GM18867 (cell line): ENCODE measurements around the gene PDE9A.

Experiments
- ATAC-seq: cut with Tn5 transposase; IDR thresholded peaks from one replicate; pipeline ENCODE4 v1.9.1; 2021; ENCODE audit warnings: mild to moderate bottlenecking, moderate library complexity; ENCODE audit not compliant: unreplicated experiment

Gene PDE9A

DNA sequence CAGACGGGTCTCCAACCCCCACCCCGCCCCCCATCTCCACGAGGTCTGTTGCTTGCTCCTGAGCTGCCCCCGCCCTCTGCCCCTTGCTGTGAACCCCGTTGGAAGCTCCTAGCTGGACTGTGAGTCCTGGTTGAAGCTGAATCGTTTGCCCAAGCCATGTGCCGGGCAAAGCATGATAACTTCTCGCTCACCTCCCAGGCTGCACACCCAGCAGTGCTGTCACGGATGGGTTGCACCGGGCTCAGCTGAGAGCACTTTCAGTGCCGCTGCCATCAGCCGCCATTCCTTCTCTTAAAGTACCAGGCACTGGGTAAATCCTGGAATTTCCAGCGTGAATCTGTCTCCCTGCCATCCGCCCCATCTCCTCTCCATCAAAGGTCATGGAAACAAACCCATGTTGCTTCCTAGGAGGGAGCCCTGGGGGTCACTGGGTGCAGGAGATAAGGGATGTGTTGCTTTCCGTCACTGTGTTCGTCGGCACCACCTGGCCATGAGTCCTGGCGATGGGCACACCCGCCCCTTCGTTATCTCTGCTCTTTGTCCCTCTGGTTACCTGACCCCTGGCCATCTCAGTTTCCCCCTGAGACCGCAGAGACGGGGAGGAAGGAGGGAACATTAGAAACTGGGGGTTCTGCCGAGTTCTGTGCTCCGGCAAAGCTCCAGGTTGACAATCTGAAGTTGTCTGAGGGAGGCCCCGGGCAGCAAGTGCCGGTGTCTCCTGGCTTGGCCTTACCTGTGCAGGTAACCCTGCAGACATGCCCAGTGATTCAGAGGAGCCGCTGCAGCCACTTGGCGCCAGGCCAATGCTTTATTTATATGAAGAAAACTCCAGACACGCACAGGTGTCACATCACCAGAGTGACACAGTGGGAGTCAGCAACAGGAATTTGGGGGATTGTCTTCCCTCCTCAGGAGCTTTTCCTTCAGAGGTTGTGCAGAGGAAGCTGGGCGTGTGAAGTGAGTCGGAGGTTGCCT lies 2.7 kb downstream of the PDE9A start:
- ATAC-seq = no peak

DNA sequence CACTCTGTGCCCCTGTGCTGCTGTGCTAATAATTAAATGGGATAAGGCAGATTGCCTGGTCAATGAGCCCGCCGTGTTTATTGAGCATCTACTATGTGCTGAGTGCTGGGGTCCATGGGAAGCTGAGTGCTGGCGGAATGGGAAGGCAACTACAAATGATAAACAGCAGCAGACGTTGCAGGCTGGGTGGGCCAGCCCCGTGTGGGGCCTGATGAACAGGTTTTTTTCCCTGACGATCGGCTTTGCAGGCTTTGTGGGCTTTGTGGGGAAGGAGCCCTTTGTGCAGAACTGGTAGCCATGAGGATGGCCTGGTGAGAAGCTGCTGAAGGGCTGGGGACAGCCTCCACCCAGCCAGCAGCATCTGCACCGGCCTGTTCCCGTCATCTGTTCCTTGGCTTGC lies 3.5 kb downstream of the PDE9A start:
- ATAC-seq = no peak

DNA sequence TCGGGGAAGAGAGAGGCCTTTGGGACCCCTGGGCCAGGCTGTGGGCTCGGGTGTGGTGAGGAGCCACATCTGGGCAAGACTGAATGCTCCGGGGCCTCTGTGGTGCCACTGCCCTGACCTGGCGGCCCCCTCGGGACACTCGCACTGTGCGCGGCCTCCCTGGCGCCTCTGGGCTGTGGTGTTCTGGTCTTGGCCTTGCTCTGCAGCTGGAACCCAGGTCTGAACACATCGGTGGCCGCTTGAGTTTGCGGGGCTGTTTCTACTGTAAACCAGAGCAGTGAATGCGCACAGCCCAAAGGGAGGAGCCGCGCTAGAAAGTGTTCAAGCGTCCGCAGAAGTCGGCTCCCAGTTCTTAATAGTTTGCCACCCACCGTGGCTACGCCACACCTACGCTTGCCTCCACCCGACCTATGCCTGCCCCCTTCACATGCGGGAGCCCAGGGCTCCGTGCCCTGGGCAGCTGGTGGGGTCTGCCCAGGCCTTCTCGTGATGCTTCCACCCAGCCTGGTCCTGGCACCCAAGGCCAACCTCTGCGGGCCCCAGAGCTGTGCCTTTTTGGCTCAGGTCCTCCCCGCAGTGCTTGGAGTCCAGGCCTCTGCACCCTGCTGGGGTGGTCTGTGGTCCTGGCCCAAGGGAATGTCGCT lies 4.4 kb downstream of the PDE9A start:
- ATAC-seq = no peak

DNA sequence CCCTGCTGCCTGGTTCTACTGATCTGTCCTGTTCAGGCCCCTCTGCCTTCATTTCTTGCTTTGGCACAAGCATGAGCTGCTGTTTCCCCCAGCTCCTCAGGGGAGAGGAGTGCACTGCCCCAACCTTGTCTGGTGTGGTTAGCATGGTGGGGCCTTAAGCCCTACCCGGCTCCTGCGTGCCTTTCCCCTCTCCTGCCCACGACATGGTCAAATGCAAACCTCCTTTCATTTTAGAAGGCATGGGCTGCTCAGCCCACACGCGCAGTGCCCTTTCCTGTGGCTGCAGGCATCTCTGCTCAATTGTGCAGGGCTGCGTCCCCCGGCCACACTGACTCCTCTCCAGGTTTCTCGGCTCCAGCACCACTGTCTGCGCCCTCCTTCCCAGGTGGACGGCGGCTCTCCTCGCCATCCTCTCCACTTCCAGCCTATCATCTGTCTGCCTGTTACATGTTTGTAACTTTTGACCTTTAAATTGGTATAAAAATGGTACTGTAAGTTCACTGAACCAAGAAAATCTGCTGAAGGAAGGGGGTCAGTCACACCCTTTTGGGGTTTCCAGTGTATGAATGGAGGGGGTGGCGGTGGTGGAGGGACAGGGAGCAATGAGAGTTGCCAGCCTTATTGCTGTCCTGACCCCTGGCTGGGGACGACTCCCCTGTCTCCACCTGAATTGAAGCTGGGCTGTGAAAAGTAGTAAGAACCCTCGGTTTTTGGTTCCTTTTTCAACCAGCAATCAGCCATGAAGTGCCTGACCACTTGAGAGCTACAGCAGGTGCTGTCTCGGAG lies 5.1 kb downstream of the PDE9A start:
- no peak for ATAC-seq

DNA sequence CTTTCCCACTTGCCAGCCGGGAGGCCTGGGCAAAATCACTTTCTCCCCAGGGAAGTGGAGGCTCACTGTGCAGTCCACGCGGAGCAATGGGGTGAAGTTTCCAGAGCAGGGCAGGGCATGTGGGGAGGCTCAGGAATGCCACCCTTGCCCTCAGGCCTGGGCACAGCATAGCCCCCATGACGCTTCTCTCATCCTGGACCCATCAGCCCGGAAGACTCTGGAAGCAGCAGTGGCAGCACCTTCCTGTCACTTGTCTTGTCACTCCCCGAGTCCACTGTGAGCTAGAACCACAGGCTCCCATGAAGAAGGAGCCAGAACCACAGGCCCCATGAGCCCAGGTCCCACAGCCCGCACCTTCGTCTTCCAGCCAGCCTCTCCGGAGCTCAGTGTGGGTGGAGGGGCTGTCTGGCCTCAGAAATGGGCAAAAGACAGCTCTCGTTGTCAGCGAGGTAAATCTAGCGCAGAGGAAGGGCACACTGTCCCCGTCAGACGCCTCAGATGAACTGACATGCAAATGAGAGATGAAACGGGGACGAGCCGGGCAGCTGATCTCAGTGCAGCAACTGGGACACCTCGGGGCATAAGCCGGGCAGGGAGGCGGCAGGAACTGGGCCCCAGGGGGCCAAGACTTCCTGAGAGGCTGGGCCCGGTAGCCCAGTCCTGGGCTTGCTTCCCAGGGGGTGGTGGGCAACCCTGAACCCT lies 6.1 kb downstream of the PDE9A start:
- no peak for ATAC-seq

DNA sequence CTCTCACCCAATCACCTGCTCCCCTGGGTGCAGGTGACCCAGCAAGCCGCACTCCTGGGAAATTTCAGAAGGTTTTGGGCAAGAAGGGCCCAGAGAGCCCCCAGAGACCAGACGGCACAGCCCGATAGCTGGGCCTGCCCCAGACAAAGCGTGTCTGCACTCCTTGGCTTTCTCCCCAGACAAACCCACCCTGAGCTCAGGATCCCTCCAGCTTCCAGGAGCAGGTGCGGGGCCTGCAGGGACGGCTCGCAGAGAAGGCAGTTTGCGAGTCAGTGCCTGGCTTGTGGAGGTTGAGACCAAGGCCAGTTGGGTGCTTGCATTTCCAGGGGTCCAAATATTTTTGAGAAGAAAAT lies 6.7 kb downstream of the PDE9A start:
- no peak for ATAC-seq

DNA sequence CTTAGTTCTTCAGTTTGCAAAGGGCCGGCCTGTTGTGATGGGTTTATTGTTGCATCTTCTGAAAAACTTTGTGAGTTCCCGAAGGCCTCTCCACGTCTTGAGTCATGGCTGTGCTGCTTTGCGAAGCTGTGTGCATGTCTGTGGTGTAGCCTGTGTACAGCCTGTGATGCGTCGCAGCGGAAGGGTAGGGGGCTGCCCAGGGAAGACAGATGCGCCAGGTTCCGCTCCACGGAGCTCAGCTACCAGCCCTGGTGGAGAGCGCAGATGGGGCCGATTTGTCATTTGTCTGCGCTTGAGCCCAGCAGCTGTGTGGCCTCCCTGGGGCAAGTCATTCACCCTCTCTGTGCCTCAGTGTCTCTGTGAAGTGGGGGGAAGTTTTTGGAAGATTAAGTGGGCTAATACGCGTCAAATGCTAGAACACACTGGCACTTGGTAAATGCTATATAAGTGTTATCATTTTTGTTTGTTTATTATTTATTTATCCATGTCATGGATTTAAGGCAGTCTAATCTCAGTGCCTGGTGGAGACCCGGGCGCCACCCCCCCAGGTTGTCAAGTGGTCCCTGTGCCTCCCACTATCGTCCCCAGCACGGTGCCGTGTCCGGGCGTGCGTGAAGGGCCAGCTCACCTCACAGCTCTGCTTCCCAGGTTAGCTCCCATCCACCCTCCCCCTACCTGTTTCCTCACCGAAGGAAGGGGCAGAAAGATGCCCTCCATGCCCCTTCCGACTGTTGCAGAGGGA lies 8.4 kb downstream of the PDE9A start:
- ATAC-seq = no peak

DNA sequence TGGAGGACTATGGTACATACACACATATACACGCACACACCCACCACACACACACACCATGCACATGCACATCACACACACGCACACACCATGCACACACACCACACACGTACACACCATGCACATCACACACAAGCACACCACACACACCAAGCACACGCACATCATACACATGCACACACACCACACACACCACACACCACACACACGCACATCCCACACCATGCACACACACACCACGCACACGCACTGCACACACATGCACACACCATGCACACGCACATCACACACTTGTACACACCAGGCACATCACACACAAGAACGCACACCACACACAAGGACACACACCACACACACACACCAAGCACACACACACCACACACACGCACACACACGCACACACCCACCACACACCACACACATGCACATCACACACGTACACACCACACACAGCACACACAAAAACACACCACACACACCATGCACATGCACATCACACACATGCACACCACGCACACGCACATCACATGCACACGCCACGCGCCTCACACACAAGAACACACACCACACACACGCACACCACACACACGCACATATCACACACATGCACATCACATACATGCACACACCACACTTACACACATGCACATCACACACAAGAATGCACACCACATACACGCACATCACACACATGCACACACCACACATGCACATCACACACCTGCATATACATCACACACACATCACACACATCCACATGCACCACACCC lies 9.2 kb downstream of the PDE9A start:
- no peak for ATAC-seq

DNA sequence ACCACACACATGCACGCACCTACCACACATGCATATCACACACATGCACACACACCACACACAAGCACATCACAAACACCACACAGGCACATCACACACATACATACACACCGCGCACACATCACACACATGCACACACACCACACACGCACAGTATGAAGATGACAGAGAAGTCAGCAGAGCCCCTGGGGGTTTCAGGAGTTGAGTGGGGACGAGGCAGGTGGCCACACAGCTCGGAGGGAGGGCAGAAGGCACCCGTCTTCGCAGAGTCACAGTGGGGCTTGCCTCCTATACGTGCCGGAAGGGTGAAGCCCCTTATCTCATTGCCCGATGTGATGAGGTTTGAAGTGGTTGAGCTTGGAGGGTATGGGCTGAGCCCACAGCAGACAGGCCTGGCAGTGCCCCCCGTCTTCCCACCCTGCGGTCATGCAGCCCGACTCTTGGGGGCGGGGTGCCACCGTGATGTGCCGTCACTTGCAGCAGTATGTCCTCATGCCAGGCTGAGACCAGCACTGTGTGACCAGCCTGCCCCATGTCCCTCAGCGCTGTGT lies 9.9 kb downstream of the PDE9A start:
- no peak for ATAC-seq

DNA sequence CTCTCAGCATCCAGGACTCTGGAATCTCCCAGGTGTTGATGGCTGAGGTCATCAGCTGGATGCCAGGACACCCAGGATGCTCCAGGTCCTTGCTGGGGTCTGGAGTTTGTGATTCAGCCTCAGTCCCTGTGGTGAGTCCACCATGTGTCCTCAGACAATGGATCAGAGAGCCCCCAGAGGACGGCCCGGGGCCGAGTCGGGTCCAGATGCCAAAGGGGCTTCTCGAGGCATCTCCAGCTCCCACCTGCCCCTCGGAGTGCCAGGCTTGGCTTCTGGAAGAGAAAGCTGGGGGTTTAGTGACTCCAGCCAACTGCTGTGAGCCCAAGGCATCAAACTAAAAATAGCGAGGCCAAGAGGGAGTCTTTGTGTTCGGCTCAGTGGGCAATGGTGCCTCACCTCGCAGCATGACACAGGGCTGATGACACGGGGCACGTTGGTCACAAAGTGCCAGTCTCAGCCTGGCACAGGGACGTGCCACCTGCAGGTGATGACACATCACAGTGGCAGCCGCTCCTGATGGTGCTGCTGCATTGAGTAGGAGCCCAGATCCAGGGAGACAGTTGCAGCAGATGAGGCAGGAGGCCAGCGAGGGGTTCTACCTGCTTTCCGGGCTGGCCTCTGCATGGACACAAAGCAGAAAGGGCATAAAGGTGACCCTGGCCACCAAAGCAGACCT lies 10.6 kb downstream of the PDE9A start:
- no peak for ATAC-seq

DNA sequence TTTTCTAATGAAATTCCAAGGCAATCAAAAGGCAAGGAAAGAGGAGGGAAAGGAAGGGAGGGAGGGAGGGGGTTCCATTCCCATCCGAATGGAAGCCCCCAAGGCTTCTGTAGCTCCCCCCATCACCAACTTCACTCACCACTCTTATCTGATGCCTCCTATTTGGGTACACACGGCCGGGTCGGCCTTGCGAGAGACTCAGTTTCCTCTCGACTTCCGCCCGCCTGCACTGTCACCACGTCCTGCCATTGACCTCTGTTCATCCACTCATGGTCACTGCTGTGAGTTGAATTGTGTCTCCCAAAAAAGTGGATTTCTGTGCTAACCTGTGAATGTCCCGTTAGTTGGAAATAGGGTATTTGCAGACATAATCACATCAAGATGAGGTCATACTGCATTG lies 11.2 kb downstream of the PDE9A start:
- ATAC-seq = no peak

DNA sequence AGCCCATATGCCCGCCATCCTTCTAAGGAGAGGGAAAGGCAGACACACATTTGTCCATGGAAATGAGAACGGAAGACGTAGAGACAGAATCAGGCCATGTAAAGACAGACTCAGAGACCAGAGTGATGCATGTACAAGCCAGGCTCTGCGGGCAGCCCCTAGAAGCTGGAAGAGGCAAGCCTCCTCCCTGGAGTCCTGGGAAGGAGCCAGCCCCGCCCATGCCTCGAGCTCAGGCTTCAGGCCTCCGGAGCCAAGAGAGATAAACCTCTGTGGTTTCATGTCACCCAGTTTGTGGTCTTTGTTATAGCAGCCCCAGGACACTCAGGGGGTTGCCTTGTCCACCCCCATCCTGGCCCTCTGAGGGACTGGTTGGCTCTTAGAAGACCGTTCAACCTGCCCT lies 11.6 kb downstream of the PDE9A start:
- no peak for ATAC-seq

DNA sequence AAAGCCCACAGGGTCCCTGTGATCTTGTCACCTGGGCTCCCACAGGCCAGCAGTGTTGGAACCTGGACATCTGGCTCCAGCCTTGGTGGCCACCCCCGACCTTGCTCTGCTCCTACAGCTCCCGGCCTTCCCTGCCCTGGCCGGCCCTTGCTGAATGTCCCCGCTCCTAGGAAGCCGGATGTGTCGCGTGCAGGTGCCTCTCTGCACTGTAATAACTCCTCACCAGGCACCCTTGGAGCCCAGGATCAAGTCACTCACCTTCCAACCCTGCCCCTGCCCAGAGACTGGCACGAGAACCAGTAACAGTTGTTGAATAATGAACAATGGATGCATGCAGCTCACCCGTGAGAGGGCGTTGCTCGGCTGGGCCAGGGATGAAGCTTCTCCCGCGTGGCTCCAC lies 12.1 kb downstream of the PDE9A start:
- ATAC-seq = no peak

DNA sequence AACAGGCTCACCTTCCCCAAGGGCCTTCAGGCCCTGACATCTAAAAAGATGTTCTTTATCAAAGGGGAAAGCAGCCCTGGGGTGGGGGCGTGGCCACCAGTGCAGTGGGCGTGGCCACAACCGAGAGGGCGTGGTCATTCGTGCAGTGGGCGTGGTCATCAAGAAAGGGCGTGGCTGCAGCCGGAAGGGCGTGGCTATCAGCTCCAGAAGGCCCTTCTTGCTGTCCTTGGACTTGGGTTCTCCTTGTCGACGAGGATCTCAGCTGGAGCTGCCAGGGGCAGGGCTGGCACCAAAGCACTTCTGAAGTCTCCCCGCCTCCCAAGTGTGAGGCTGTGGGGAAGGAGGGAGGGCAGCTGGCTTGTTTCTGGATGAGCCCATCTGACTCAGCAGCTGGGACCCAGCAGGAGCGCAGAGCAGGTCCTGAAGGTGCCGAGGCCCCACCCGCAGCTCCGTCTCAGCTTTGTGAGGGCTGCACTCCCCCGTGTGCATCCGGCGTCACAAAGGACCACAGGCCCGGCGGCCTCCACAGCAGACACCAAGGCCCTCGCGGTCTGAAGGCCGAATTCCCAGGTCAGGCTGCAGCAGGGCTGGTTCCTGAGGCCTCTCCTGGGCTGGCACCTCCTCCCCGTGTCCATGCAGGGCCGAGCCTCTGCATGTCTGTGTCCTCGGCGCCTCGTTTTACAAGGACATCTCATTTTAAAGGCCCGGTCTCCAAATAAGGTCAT lies 12.8 kb downstream of the PDE9A start:
- no peak for ATAC-seq

DNA sequence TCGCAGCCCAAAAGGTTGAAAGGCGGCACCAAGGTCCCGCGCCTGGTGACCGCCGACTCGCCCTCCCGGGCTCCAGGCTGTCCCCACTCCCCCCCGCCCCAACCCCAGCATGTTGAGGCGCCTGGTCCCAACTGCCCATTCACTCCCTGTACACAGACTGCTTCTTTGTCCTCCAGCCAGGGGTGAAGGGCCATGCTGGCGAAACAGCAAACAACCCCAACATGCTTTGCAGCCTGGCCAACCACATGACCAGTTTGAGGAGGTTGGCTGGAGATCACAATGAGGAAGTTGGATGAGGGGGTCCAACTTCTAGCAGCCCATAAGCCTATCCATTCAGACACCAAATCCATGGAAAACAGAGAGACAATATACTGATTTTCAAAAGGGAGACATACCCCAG lies 13.5 kb downstream of the PDE9A start:
- no peak for ATAC-seq

DNA sequence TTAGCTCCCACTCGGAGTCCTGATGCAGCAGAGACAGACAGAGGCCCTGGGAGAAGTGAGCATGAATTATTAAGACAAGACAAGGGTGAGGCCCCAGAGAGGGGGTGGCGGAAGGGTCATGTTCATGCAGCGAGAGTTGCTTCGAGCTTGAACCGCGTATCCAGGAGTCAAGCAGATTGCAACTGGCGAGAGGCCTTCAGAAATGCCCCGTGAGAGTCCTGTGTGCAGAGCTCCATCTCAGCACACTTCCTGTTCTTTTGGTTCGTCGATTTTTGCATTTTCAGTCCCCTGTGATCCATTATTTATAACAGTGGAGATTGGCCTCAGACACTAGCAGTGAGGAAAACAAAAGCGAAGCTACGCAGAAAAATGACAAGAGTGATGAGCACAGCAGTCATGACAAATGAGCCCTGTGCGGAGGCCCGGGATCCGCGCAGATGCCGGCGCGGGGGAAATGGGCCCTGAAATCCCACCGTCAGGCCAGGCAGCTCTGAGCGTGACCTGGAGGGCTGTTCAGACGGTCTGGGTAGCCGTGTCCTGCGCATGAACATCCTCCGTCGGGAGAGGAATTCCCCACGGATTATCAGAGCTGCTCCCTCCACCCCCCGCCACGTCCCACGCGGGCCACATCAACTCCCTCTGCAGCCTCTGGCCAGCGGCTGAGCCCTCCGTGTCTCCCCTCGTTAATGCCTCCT lies 15.0 kb downstream of the PDE9A start:
- no peak for ATAC-seq

DNA sequence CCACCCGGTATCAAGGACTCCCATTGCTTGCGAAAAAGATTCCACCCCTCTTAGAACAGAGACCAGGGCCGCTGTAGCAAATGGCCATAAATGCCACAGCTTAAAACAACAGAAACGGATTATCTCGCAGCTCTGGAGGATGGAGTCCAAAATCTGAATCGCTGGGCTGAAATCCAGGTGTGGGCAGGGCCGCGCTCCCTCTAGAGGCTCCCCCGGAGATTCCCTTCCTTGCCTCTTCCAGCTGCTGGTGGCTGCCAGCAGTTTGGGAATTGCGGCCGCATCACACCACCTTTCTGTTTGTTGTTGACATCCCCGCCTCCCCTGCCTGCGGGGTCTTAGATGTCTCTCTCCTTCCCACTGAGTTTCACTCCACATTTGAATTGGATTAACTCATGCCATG lies 15.6 kb downstream of the PDE9A start:
- ATAC-seq = no peak
